HG03439 (cell line): ENCODE measurements around the gene PROSER2.

Experiments used
- ATAC-seq: cut with Tn5 transposase; IDR thresholded peaks from one replicate; pipeline ENCODE4 v1.9.1; 2021; ENCODE audit warnings: mild to moderate bottlenecking, moderate library complexity; ENCODE audit not compliant: unreplicated experiment

The PROSER2 gene, protein sequence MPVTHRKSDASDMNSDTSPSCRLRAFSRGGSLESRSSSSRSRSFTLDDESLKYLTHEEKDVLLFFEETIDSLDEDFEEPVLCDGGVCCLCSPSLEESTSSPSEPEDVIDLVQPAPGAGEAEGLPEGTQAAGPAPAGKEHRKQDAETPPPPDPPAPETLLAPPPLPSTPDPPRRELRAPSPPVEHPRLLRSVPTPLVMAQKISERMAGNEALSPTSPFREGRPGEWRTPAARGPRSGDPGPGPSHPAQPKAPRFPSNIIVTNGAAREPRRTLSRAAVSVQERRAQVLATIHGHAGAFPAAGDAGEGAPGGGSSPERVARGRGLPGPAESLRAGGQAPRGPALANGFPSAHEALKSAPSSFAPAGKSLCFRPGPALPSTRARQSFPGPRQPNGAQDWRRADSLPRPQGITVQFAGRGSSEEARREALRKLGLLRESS

DNA sequence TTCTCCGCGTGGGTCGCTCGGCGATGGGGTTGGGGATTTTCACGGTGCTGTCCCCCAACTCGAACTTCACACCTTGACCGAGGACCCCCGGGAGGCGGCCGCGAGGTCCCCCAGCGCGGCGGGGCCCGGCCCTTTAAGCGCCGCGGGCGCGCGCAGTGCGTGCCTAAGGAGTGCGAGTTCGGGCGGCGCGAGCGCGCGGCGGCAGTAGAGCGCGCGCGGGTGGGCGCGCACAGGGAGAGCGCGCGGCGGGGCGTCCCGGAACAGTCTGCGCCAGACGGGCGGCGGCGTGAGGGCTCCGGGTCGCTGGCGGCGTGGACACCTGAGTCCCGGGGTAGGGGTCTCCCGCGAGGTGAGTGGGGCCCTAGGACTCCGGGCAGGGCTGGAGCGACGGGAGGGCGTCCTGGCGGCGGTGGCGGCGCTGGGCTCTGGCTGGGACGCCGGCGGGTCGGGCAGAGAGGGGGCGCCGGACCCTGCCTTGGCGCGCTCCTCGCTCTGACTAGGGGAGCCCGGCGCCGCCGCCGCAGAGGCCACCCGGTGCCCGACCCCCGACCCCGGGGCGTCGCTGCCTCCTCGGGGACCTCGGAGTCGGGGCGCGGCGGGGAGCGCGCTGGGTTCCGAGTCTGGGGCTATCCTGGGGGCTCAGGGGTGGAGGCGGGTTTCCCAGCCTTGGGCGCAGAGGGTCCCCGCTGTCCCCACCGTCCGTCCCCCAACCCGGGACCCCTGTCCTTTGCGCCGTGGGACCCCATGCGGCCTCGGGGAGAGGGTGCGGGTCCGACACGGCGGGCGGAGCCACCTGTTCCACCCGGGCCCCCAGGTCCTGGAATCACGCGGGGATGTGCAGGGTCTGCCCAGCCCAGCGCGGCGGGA, at the start of gene PROSER2:
PROSER2 (plus strand) TSS at position 235 of the 867 bp plus-strand sequence. CDS start 28,722 bp downstream, outside the sequence.
- ATAC-seq: no peak

DNA sequence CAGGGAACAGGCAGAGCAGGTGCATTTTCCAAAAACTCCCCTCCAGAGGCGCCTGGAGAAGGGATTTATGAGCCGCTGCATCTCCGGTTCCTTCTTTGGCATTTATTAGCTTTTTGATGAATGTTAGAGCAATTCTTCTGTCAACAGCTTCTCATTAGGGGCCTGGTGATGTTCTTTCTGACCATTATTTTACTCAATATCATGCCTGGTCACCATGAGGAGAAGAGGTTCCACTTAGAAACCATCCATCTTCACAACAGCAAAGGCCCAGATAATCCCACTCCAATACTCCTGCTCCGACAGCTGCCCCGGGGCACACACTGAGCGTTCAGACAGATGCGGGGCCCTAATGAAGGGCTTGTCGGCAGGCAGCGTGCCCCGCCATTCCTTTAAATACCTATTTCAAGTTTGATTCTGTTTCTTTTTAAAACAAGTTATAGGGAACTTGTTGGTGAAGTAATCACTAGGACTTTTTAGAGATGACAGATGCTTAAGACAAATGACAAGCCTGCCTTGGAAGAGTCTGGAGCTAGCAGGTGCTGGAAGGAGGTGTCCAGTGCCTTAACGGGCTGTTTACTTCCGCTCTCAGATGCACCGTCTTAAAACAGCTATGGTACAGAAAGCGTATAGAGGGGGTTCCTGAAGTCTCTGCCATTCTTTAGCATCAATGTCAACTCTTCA, 49.3 kb upstream of the PROSER2 start:
- ATAC-seq: no peak

DNA sequence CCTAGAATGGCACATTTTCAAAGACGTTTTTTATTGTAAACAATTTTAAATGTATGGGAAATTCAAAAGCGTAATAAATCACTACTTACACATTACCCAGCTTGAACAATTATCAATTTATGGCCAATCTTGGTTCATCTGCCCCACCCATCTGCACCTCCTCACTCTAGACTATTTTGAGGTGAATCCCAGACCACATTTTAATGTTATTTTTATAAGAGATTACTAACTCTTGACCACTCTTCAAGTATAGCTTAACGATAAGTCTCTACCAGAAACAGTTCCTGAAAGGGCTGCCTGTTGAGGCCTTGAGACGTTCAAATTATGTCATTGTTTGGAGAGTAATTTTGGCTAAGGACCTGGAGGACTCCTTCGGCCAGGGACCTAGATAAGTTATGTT, 47.7 kb upstream of the PROSER2 start:
- ATAC-seq: no peak

DNA sequence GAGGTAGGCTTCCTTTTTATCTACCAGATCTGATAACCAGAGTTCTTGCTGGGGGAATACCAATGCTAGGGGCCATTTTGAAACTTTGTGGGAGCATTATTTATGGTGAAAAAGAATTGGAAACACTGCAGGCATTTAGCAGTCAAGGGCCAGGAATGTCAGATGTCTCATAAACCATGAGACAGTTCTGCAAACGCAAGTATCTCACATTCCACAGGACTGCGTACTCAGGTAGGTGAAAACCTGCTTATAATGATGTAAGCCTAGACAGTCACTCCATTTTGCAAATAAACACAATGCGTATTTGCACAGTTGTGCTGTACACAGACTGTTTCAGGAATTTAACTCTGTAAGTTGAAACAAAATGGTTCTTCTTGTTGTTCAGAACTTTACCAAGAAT, 47.1 kb upstream of the PROSER2 start:
- no peak for ATAC-seq

DNA sequence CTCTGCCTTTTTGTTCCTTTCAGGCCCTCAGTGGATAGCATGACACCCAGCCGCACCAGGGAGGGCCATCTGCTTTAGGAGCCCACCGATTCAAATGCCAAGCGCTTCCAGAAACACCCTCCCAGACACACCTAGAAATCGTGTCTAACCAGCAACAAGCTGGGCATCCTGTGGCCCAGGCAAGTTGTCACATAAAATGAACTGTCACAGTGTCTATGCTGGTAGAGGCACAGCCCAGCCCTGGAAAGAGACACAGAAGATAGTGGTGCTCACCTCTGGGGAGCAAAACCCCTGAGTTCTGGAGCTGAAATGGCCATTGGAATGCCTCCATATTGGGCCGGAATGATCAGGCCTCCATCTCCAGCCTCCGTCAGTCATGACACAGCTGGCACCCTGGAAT, 42.0 kb upstream of the PROSER2 start:
- ATAC-seq: no peak

DNA sequence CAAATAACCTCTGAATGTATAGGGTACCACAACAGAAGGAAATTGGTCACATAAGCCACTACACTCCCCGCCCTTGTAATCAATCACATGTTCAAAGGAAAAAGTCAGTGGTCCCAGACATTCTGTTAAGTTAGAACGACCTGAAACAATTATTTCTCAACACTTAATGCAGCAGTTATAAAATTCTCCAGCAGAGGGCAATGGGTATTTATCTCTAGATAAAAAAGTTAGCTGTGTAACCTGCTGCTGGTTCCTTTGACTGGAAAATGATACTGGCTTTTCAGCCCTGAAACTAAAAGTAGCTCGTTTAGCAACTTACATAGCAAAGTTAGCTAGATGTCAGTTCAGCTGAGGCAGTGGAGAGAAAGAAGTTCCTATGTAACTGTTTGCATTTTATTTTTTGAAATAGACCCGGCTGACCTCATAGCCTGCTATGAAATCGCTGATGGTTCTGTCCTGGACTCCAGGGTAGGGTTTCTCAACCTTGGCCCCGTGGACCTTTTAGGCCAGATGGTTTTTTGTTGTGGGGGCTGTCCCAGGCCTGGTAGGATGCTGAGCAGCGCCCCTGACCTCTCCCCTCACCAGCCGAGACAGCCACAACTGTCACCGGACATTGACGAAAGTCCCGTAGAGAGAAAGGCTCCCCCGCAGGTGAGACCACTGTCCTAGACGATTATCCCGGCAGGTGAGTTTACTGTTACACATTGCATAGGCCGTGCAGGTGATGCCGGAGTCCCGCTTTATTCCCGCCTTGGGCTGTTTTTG, 40.2 kb upstream of the PROSER2 start:
- ATAC-seq: no peak

DNA sequence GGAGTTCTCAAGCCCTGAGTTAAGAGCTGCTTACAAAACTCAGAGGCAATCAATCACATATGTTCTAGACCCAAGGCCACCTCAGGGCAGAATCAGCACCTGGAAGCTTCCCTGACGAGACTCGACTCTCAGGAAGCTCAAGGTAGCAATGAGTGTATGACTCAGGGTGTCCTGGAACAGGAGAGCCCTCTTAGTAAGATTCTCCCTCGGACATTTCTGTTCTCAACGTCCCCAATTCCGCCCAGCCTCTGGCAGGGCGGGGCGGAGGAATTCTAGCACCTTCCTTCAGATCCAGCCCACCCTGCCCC, 39.6 kb upstream of the PROSER2 start:
- no peak for ATAC-seq

DNA sequence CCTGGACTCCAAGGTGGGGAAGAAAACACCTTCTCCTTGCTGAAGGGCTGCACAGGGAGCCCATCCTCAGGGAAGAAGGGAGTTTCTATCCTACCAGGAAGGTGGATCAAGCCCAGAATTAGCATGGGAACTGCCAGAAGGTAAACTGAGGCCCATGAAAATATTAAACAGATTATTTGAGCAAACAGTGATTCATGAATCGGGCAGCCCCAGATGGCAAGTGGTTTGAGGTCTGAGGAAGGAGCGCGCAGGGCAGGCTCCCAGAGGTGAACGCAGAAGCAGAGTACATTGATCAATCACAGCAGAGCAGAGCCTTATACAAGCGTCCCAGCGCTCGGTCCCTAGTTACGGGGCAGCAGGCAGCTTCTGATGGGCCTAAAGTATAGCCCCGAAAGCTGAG, 35.8 kb upstream of the PROSER2 start:
- ATAC-seq: no peak

DNA sequence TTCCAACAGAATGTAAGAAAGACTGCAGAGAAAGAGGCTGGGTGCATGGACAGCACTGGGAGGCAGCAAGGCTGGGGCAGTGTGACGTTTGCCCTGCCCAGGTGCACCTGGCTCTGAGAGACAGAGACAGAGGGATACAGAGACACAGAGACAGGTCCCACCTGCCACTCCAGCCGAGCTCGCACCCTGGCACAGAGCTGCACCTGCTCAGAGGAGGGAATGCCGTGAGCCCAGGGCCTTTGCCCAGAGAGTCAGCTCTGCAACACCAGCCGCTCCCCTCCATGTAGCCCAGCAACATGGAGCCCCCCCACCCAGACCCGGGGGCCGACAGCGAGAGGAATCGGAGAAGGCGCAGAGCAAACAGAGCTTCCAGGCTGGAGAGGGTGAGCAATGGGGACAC, 35.3 kb upstream of the PROSER2 start:
- no peak for ATAC-seq

DNA sequence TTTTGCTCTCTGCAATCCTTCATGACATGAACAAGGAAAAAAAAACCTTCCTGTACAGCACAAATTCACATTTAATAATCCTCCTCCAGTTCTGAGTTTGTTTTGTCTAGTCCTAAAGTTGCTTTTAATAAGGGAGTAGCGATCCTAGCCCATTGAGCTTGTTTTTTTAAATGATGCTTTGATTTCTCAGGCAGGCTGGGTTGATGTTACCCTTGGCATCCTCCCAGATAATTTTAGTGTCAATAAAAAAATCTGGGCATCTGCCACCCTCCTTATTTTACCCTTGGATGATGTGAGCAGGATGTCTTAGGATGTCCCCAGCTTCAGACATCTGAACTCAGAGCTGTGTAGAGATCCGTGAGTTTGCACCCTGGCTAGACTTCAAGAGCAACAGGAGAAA, 33.9 kb upstream of the PROSER2 start:
- no peak for ATAC-seq

DNA sequence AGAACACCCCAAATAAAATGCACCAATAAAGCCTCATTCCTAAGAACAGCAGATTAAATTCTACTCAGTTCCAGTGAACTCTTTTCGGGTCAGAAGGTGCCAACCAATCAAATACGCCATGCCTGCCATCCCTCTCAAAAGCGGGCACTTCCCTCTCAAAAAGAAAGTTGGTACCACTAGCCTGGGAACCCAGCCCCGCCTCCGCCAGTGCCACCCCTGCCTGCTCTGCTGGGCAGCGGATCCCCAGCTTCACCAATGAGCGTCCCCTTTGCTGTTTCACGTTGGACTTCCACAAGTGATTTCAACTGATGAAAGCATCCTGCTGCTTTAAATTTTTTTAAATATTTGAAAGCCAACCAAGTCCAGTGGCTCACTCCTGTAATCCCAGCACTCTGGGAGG, 33.2 kb upstream of the PROSER2 start:
- ATAC-seq: no peak

DNA sequence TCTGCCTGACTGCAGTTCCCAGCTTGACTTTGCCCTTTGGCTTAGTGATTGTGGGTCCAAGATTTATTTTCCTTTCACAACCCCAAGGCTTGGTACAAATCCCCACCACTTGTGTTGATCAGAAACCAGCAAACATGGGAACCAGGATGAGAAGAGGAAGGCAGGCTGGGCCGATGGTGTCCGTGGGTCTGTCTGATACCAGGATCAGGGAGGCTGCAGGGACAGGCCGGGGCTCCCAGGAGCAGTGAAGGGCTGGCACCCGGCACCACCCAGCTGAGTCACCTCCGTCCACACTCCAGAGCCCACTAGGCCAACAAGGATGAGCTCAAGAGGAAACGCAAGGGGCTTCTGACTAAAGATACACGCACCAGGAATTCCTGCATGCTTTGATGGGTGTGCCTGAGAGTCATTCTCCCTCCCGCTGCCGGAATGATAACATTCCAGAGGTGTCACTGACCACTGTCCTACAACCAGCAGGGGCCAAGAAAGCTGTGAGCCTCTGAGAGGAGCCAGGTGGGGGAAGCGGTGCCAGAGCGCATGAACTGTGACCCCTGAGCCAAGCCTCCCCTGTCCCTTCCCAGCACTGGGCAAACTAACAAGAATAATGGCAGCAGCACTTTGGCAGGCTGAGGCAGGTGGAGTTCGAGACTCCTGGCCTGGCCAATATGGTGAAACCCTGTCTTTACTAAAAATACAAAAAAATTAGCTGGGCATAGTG, 29.2 kb upstream of the PROSER2 start:
- ATAC-seq: no peak

DNA sequence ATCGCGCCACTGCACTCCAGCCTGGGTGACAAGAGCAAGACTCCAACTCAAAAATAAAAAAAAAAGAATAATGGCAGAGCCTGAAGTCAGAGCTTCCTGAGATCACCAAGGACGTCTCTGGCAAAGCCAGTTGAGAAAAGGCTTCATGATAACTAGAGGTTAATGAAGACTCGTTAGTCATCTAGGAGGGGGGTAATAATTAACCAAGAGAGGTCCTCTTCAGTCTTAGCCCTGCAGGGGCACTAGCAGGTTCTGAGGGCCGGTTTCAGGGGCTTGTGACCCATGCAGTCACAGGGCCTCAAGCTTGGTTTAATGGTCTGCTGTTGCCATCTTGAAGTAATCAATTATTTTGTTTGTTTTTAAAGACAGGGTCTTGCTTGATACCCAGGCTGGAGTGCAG, 28.6 kb upstream of the PROSER2 start:
- ATAC-seq: no peak

DNA sequence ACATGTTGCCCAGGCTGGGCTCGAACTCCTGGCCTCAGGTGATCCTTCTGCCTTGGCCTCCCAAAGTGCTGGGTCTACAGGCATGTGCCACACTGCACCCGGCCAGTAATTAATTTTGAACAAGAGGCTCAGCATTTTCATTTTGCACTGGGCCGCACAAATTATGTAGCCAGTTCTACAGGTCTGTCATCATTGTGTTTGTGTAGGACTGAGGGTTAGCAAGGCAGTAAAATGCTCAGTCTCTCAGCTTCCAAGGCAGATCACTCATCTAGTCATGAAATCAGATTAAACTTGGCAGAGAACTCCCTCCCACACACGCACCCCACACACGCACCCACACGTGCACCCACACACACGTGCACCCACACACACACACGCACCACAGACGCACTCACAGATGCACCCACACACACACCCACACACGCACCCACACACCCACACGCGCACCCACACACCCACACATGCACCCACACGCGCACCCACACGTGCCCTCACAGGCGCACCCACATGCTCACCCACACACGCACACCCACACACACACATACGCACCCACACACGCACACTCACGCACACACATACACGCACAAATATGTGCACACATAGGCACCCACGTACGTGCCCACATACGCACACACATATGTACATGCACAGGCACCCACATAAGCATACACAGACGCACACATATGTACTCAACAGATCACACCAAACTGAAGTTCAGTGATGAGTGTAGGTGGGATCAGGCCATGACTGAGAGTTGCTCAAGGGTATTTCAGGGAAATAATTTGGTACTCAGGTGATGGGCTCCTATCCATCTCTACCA, 27.8 kb upstream of the PROSER2 start:
- no peak for ATAC-seq

DNA sequence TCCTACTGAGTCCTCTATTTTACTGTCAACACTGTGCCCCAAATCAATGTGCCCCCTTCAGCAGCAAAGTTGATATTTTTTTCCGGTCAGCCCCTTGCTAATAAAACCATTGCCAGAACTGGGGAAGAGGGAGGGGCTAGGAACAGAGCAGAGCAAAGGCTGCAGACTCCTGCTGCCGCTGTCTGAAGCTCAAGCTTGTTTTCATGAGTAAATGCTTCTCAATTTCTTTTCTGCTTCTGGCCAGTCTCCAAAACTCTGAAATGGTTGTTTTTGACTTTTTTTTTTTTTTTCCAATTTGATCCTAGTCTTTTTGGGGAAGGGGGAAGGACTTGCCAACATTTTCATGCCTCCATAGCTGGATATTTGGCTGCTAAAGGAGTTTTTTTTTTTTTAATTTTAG, 26.7 kb upstream of the PROSER2 start:
- no peak for ATAC-seq

DNA sequence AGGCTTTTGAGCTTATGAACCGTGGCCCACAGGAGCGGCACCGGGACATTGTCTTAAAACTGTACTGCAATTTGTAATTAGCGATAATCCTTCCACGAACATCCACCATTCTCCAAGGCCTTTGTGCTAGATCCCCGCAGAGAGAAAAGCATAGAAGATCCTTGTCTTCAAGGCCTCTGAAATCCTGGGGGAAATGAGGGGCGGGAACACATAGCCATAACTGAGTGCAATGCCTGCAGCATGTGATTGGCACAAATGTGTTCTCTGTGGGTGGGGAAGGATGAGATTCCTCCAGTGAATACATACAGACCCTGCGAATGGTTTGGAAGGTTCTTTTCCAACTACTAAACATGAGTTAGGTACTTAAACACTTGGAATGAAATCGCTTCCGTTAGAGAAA, 25.9 kb upstream of the PROSER2 start:
- no peak for ATAC-seq

DNA sequence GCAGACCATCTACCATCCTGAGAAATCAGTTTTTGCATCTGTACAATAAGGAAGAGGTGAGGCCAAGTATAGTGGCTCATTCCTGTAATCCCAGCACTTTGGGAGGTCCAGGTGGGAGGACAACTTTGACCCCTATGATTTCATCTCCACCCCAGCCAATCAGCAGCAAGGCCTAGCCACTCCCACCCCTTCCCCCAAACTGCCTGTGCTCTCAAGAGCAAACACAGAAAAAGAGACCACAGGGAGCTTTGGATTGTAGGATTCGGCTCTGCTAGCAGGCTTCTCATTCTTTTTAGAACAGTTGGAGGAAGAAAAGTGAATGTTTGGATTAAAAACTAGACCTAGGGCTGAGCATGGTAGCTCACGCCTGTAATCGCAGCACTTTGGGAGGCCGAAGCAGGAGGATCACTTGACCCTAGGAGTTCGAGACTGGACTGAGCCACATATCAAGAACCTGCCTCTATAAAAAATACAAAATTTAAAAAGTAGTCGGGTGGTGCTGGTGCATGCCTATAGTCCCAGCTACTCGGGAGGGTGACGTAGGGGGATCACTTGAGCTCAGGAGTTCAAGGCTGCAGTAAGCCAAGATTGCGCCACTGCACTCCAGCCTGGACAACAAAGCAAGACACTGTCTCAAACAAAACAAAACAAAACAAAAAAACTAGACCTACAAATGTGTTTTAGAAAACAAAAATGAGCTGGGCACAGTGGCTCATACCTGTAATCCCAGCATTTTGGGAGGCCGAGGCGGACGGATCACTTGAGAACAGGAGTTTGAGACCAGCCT, 25.1 kb upstream of the PROSER2 start:
- no peak for ATAC-seq

DNA sequence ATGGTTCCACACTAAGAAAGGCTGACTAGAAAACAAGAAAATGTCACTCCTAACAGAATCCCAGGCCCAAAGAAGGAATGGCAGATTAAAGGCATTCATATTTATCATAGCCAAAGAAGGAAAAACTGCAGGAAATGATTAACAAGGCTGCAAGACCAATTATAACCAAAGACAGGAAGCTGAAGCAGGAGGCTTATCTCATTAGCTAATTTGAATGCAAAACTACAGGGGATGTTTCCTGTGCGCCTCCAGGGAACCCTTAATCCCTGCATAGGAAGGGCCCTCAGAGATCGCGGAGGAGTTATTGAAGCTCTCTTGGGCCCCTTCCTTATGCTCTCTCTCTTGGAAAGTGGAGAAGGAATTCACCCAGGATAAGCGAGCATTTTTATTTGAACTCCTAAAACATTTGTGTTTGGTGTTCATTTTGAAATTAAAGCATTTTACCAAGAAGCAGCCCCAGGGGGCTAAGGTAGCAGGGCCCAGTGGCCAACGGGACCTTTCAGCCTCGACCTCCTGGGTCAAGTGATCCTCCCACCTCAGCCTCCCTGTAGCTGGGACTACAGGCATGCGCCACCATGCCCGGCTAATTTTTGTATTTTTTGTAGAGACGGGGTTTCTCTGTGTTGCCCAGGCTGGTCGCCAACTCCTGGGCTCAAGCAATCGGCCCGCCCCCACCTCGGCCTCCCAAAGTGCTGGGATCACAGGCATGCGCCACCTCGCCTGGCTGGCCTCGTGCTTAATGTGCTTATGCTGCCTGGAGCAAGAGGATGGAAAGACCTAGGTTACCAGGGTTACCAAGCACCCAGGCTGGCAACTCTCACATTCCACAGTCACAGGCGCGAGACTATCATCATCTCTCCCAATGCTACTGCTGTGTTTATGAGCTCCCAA, 24.1 kb upstream of the PROSER2 start:
- no peak for ATAC-seq
